ENCODE data around the gene KPNA6. TPM values are rescaled to one million over a fixed set of nuclear protein-coding genes. Genes with fewer than 3 reads are reported as not detected.
"Not testable (repeated sequence)": the region's sequence is repeated elsewhere in the genome, so short reads cannot be mapped to it uniquely, and the experiment has no call there.

KPNA6 gene
- total RNA-seq, 1 donor from 2014 or later: 95.3 TPM

GRCh38 chr1:32127409-32128198 lies 19.7 kb downstream of the KPNA6 start:
- peaks cover 35% of the 10 kb centered on the region for H3K4me1 Mint-ChIP-seq (ENCODE audit: unreplicated experiment)
- no peaks in the 10 kb centered on the region for H3K27me3 Mint-ChIP-seq (ENCODE audit: unreplicated experiment)
- H3K9me3 Mint-ChIP-seq (ENCODE audit: unreplicated experiment): no peaks in the 10 kb centered on the region
- H3K27ac Mint-ChIP-seq (ENCODE audit: unreplicated experiment): peak overlapping the region; percentile 96
- DNase-seq (ENCODE audit: low spot score): no peak
- H3K4me3 Mint-ChIP-seq (ENCODE audit: unreplicated experiment): no peak overlapping the region
- TF ChIP-seq, protein P1, sequence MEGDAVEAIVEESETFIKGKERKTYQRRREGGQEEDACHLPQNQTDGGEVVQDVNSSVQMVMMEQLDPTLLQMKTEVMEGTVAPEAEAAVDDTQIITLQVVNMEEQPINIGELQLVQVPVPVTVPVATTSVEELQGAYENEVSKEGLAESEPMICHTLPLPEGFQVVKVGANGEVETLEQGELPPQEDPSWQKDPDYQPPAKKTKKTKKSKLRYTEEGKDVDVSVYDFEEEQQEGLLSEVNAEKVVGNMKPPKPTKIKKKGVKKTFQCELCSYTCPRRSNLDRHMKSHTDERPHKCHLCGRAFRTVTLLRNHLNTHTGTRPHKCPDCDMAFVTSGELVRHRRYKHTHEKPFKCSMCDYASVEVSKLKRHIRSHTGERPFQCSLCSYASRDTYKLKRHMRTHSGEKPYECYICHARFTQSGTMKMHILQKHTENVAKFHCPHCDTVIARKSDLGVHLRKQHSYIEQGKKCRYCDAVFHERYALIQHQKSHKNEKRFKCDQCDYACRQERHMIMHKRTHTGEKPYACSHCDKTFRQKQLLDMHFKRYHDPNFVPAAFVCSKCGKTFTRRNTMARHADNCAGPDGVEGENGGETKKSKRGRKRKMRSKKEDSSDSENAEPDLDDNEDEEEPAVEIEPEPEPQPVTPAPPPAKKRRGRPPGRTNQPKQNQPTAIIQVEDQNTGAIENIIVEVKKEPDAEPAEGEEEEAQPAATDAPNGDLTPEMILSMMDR (IDR thresholded peaks at IDR 0.05; ENCODE audit: unreplicated experiment): peak; percentile 50
- H3K36me3 Mint-ChIP-seq (ENCODE audit: low read depth, unreplicated experiment): no peaks in the 10 kb centered on the region

GRCh38 chr1:32128479-32128878 lies 20.6 kb downstream of the KPNA6 start:
- peaks cover 2% of the 10 kb centered on the region for H3K27me3 Mint-ChIP-seq (ENCODE audit: unreplicated experiment)
- TF ChIP-seq, protein P1 (IDR thresholded peaks at IDR 0.05; ENCODE audit: unreplicated experiment): no peak
- no peaks in the 10 kb centered on the region for H3K36me3 Mint-ChIP-seq (ENCODE audit: low read depth, unreplicated experiment)
- peaks cover 35% of the 10 kb centered on the region for H3K4me1 Mint-ChIP-seq (ENCODE audit: unreplicated experiment)
- no peak overlapping the region for H3K4me3 Mint-ChIP-seq (ENCODE audit: unreplicated experiment)
- peak overlapping the region; percentile 41 for H3K27ac Mint-ChIP-seq (ENCODE audit: unreplicated experiment)
- DNase-seq (ENCODE audit: low spot score): no peak
- no peaks in the 10 kb centered on the region for H3K9me3 Mint-ChIP-seq (ENCODE audit: unreplicated experiment)

DNA sequence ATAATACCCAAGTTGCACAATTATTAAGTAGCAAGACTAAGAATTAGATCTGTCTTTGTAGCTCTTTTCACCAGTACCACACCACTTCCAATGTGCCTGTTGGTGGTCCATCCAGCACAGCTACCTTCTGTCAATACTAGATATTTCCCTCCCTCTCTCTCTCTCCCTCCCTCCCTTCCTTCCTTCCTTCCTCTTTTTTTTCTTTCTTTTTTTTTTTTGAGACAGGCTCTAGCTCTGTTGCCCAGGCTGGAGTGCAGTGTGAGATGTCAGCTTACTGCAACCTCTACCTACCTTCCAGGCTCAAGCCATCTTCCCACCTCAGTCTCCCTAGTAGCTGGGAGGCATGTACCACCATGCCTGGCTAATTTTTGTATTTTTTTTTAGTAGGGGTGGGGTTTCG lies 21.1 kb downstream of the KPNA6 start:
- H3K4me1 Mint-ChIP-seq (ENCODE audit: unreplicated experiment): peaks cover 35% of the 10 kb centered on the region
- DNase-seq (ENCODE audit: low spot score): no peak
- H3K27ac Mint-ChIP-seq (ENCODE audit: unreplicated experiment): no peak overlapping the region
- H3K9me3 Mint-ChIP-seq (ENCODE audit: unreplicated experiment): no peaks in the 10 kb centered on the region
- H3K4me3 Mint-ChIP-seq (ENCODE audit: unreplicated experiment): no peak overlapping the region
- H3K27me3 Mint-ChIP-seq (ENCODE audit: unreplicated experiment): peaks cover 2% of the 10 kb centered on the region
- H3K36me3 Mint-ChIP-seq (ENCODE audit: low read depth, unreplicated experiment): no peaks in the 10 kb centered on the region
- TF ChIP-seq, protein P1 (IDR thresholded peaks at IDR 0.05; ENCODE audit: unreplicated experiment): no peak

DNA sequence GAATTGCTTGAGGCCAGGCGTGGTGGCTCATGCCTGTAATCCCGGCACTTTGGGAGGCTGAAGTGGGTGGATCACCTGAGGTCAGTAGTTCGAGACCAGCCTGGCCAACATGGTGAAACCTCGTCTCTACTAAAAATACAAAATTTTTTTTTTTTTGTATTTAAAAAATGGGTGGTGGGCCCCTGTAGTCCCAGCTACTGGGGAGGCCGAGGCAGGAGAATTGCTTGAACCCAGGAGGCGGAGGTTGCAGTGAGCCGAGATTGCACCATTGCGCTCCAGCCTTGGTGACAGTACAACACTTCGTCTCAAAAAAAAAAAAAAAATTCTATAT lies 26.1 kb downstream of the KPNA6 start:
- H3K4me1 Mint-ChIP-seq (ENCODE audit: unreplicated experiment): peaks cover 18% of the 10 kb centered on the region
- H3K4me3 Mint-ChIP-seq (ENCODE audit: unreplicated experiment); H3K27me3 Mint-ChIP-seq (ENCODE audit: unreplicated experiment); DNase-seq (ENCODE audit: low spot score); H3K27ac Mint-ChIP-seq (ENCODE audit: unreplicated experiment); H3K9me3 Mint-ChIP-seq (ENCODE audit: unreplicated experiment); H3K36me3 Mint-ChIP-seq (ENCODE audit: low read depth, unreplicated experiment): not testable (repeated sequence)

- Mint-ChIP-seq H3K27ac (ENCODE audit: unreplicated experiment) (no peak overlapping the region), H3K27me3 (ENCODE audit: unreplicated experiment) (peaks cover 2% of the 10 kb centered on the region), H3K9me3 (ENCODE audit: unreplicated experiment) (no peaks in the 10 kb centered on the region), H3K4me3 (ENCODE audit: unreplicated experiment) (no peak overlapping the region), H3K4me1 (ENCODE audit: unreplicated experiment) (peaks cover 15% of the 10 kb centered on the region), H3K36me3 (ENCODE audit: low read depth, unreplicated experiment) (no peaks in the 10 kb centered on the region)
- DNase-seq (ENCODE audit: low spot score): no peak
- TF ChIP-seq, protein P1 (IDR thresholded peaks at IDR 0.05; ENCODE audit: unreplicated experiment): no peak
Observed at GRCh38 chr1:32137111-32137510, 29.3 kb downstream of the KPNA6 start.

Data from endothelial cell (in vitro differentiated cells).